ENCODE results near the gene NOLC1.
"Not testable (repeated sequence)": the region's sequence is repeated elsewhere in the genome, so short reads cannot be mapped to it uniquely, and the experiment has no call there.

NOLC1 gene

GRCh38 chr10:102157224-102157623 lies 5.0 kb downstream of the NOLC1 start:
- no peak for DNase-seq

- DNase-seq, result no peak
Measured at GRCh38 chr10:102159051-102159597, 6.9 kb downstream of the NOLC1 start.

DNA sequence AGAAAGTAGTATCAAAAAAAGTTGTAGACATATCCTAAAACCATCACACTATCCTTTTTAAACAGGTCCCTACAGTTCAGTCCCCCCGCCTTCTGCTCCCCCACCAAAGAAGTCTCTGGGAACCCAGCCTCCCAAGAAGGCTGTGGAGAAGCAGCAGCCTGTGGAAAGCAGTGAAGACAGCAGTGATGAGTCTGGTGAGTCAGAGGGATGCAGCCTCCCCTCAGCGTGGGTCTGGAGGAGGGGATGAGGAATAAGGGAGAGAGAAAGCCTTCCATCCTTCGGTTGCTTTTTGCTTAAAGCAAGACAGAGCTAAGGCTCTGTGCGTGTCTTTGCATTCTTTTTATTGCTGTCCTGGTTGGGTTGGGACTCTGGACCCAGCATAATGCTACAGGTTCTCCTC lies 7.6 kb downstream of the NOLC1 start:
- no peak for DNase-seq

DNA sequence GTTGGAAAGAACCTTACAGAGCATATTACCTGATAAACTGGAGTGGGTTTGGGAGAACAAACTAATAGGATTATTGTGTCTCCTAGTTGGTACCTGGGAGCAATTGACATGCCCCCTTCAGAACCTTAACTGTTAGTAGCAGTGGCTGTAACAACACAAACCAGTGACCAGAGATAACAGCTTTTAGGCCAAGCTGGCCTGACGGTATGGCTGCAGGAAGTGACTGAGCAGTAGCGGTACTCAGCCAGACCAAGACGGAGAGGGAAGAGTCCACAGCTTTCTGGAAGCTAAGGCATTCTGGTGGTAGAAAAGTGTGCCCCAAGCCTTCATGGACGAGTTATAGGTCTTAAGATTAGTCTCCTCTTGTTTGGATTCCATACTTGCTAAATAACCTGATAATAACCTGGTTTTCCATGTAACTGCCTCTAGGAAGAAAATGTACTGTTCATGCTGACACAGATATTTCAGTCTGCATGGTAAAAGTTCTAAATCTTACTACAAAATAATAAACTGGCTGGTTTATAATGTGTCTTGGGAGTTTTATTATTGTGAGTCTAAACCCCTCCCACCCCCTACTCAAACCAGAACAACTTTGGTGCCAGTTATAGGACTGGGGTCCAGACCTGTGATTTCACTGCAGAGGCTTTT lies 11.3 kb downstream of the NOLC1 start:
- DNase-seq, result no peak

DNA sequence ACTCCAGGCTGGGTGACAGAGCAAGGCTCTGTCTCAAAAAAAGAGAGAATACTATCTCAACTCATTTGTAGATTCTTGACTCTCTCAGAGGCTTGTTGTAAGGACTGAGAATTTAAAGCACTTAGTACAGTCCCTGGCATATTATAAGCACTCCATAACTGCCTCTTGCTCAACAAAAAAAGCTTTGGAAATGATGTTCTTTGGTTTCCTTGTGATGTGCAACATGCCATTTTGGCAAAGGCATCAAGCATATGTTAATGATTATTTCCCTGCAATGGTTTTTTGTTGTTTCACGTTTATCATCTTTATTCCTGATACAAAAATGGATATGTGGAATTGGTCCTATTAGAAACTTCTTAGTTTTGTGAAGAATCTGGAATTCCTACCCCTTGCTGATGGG lies 15.7 kb downstream of the NOLC1 start:
- no peak for DNase-seq

GRCh38 chr10:102170602-102171001 lies 18.4 kb downstream of the NOLC1 start:
- DNase-seq, result no peak

DNA sequence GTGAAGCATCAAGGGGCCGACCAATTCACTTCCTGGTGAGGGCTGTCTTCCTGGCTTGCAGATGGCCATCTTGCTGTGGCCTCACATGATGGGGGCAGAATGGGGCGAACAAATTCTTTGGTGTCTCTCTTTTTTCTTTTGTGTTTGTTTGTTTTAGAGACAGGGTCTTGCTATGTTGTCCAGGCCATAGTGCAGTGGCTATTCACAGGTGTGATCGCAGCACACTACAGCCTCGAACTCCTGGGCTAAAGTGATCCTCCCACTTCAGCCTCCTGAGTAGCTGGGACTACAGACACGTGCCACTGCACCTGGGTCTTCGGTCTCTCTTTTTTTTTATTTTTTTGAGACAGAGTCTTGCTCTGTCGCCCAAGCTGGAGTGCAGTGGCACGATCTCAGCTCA lies 20.1 kb downstream of the NOLC1 start:
- DNase-seq, result no peak

DNA sequence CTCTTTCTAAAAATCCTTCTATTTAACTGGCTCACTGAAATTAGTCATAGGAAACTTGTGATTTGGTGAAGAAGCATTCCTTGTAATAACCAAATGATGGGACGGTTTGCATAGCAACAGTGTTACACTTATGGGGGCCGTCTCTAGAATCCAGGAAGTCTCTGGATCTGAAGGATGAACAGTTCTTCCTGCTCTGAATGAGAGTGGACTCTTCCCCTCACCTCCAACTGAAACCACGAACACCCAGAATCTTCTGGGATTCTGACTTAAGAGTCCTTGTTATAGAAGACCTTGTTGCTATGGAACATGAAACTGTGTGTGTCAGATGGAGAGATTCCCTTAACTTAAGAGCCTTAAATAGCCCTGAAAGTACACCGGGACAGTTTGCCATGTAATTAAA lies 23.2 kb downstream of the NOLC1 start:
- DNase-seq, result no peak

DNA sequence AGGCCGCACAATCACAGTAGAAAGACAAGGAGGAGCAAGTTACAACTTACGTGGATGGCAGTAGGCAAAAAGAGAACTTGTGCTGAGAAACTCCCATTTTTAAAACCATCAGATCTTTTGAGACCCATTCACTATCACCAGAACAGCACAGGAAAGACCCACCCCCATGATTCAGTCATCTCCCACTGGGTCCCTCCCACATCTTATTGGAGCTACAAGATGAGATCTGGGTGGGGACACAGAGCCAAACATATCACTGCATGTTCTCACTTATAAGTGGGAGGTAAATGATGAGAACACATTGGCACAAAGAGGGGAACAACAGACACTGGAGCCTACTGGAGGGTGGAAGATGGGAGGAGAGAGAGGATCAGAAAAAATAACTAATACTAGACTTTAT lies 32.4 kb downstream of the NOLC1 start:
- DNase-seq, result no peak

GRCh38 chr10:102185272-102185671 lies 33.1 kb downstream of the NOLC1 start:
- no peak for DNase-seq

GRCh38 chr10:102185811-102186527 lies 33.8 kb downstream of the NOLC1 start:
- DNase-seq, result no peak

GRCh38 chr10:102188298-102188940 lies 36.2 kb downstream of the NOLC1 start:
- DNase-seq, result no peak

GRCh38 chr10:102188941-102189898 lies 37.0 kb downstream of the NOLC1 start:
- not testable (repeated sequence) for DNase-seq

DNA sequence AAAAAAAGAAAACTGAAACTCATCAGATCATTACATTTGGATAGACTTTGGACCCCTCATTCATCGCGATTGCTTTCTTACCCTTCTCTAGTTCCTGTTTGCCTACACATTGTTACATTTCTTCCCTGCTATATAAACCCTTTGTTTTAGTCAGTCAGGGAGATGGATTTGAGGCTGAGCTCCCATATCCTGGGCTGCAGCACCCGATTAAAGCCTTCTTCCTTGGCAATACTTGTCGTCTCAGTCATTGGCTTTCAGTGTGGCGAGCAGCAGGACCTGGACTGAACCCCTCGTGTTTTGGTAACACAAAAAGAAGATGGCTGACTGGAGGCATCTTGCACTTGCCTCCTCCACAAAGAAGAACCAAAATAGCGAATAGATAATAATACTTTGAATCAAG lies 39.8 kb downstream of the NOLC1 start:
- DNase-seq, result no peak

DNA sequence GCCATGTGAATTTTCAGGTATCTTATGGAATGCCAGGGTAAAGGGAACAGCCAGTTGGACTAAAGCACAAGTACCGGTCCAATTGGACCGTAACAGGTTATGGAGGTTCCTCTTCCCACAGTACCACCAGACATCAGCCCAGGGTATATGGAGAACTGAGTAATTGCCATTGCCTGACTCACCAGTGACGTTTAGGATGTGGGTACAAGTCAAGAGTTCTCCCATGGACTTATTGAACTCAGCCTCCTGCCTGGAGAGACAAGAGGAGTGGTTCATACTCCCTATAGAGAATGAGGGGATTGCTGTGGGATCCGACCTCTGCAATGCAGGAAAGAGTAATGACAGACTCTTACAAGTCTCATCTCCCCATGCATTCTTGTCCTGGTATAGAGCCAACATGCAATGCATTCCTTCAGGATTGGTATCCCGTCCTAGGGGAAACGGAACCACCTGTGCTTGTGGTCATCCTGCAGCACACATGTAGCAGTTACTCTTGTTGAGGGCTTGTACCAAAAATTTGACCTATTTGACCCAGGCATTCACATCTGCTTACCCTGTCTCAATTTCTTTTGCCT lies 43.2 kb downstream of the NOLC1 start:
- DNase-seq, result no peak

DNA sequence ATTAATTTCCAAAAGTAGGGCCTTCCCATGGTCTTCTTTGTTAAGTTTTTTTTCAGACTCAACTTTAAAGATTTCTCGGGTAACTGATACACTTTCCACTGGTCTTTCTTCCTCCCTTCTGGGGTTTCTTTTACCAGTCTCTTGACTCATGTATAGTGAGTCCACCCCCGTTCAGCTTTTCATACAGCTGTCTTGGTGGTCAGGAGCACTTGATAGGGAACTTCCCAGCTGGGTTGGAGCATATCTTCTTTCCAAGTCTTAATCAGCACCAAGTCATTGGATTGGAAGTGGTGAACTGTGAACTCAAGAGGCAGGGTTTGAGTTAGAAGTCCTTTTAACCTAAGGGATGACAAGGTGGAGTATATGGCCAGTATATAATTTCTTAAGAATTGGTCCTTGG lies 44.7 kb downstream of the NOLC1 start:
- no peak for DNase-seq

- no peak for DNase-seq
Measured at GRCh38 chr10:102198027-102198426, 45.8 kb downstream of the NOLC1 start.

GRCh38 chr10:102200751-102201640 lies 48.8 kb downstream of the NOLC1 start:
- DNase-seq, result no peak

- DNase-seq, result no peak
Measured at GRCh38 chr10:102202386-102202785, 50.2 kb downstream of the NOLC1 start.

DNA sequence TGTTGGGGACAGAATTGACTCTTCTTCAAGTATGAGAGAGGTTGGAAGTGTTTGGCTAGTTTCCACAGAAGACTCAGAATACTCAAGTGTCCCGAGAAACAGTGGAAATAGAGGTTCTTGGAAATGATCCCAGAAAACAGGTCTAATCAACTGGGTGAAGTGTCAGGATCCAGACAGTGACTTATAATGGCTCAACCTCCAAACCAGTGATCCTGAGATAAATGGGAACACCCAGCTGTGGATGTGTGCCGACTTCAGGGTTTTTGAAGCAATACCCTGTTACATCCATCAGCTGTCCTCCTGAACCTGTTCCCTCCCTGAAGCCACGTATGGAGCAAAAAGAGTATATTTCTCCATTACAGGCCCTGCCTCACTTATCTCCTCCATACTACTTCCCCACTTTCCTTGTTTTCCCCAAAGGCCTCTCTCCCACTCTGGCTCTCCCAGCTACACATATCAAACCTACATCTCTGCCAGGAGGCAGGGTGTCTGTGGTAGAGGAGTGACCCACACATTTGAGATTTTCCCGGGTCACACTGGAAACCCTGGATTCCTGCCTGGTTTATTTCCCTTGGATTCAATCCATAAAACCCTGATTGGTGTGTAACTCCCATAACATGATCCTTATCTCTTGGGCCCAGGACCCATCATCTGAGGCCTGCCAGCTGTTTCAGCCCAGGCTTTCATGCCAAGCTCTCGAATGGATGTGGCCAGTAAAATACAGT lies 56.3 kb downstream of the NOLC1 start:
- no peak for DNase-seq

All from activated CD4-positive, alpha-beta T cell treated with anti-CD3 and anti-CD28 coated beads for 4 hours (primary cell).